Esophagus muscularis mucosa (tissue), 3 donors: ENCODE results near the gene OCLN.

Experiments used
- POLR2AphosphoS5 ChIP-seq, 2 donors: sonication (generic); formaldehyde crosslinking; IDR thresholded peaks; one replicate each; pipeline ENCODE4 v1.6.1; 2017; ENCODE audit warnings: antibody characterized with exemption in 2 of 2
- TF ChIP-seq, protein P1 (sequence below), 3 experiments: fragments of 200-600 bp in 2 of 3; fragments of 450-650 bp in 1 of 3; sonication (generic) in 2 of 3; IDR thresholded peaks; one replicate each; pipeline ENCODE4 v1.5.1; 2017 to 2019; ENCODE audit warnings: antibody characterized with exemption in 3 of 3, mild to moderate bottlenecking in 2 of 3, moderate library complexity in 1 of 3

DNA sequence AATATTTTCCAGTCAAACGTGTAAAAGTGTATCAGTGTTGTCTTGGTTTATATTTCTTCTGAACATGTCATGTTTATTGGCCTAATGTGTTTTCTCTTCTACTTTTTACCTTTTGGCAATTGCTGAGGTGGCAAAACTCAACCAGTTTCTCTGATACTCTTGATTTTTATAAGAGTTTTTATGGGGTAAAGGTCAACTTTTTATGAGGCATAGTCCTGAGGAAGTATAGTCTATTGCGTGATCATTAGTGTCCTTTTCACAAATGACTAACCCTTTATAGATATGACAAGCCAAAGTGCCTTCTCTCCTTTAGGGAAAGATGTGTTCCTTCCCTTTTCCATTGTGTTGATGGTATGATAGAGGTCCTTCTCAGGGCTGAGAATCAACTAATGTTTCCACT, 32.9 kb downstream of the OCLN start:
- TF ChIP-seq, protein P1, sequence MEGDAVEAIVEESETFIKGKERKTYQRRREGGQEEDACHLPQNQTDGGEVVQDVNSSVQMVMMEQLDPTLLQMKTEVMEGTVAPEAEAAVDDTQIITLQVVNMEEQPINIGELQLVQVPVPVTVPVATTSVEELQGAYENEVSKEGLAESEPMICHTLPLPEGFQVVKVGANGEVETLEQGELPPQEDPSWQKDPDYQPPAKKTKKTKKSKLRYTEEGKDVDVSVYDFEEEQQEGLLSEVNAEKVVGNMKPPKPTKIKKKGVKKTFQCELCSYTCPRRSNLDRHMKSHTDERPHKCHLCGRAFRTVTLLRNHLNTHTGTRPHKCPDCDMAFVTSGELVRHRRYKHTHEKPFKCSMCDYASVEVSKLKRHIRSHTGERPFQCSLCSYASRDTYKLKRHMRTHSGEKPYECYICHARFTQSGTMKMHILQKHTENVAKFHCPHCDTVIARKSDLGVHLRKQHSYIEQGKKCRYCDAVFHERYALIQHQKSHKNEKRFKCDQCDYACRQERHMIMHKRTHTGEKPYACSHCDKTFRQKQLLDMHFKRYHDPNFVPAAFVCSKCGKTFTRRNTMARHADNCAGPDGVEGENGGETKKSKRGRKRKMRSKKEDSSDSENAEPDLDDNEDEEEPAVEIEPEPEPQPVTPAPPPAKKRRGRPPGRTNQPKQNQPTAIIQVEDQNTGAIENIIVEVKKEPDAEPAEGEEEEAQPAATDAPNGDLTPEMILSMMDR (IDR thresholded peaks at IDR 0.05), result no peak
- no peak for TF ChIP-seq POLR2AphosphoS5 (IDR thresholded peaks at IDR 0.05)
